Smooth muscle cell (in vitro differentiated cells): ENCODE data around the gene IBTK. TPM values are rescaled to one million over a fixed set of nuclear protein-coding genes. Genes with fewer than 3 reads are reported as not detected.

Experiments
- DNase-seq: peaks from one replicate; lab custom pipeline; 2025; ENCODE audit not compliant: unreplicated experiment; lab: John Stamatoyannopoulos, UW
- H2AFZ ChIP-seq: fragments of 200-600 bp; sonication (generic); 2 replicates; pipeline ENCODE4 v1.6.0; 2016; ENCODE audit warnings: antibody characterized with exemption, low read depth, mild to moderate bottlenecking
- H3F3A ChIP-seq: fragments of 200-600 bp; sonication (generic); 2 replicates; pipeline ENCODE4 v1.6.0; 2017; ENCODE audit warnings: antibody characterized with exemption, low read depth
- H3K27ac ChIP-seq: fragments of 200-600 bp; sonication (generic); 2 replicates; pipeline ENCODE4 v1.5.1; 2016; ENCODE audit warnings: low read depth, mild to moderate bottlenecking
- H3K27me3 ChIP-seq: fragments of 200-600 bp; sonication (generic); 2 replicates; pipeline ENCODE4 v1.6.1; 2016; ENCODE audit warnings: low read depth, mild to moderate bottlenecking
- H3K36me3 ChIP-seq: fragments of 200-600 bp; sonication (generic); 2 replicates; pipeline ENCODE4 v1.5.1; 2016; ENCODE audit warnings: low read depth
- H3K4me1 ChIP-seq: fragments of 200-600 bp; sonication (generic); 2 replicates; pipeline ENCODE4 v1.5.1; 2016; ENCODE audit warnings: low read depth
- H3K4me2 ChIP-seq: fragments of 200-600 bp; sonication (generic); 2 replicates; pipeline ENCODE4 v1.6.0; 2016; ENCODE audit warnings: mild to moderate bottlenecking
- H3K4me3 ChIP-seq: fragments of 200-600 bp; sonication (generic); 2 replicates; pipeline ENCODE4 v1.5.1; 2016; ENCODE audit warnings: mild to moderate bottlenecking
- H3K79me2 ChIP-seq: fragments of 200-600 bp; sonication (generic); 2 replicates; pipeline ENCODE4 v1.6.0; 2016; ENCODE audit warnings: low read depth, mild to moderate bottlenecking
- H3K9ac ChIP-seq: fragments of 200-600 bp; sonication (generic); 2 replicates; pipeline ENCODE4 v1.6.0; 2016; ENCODE audit warnings: low read depth
- H3K9me3 ChIP-seq: fragments of 200-600 bp; sonication (generic); replicated peaks from 2 replicates; pipeline ENCODE4 v1.5.1; 2016; ENCODE audit warnings: low read depth
- H4K20me1 ChIP-seq: fragments of 200-600 bp; sonication (generic); 2 replicates; pipeline ENCODE4 v1.6.0; 2016; ENCODE audit warnings: low read depth
- WGBS: methylation state at CpG from one replicate; pipeline ENCODE4 v1.1.7; 2016; ENCODE audit warnings: low lambda C conversion rate; 5-methylcytosine and 5-hydroxymethylcytosine counted together
- polyA plus RNA-seq: library from polyadenylated mRNA; unstranded; fragments of >200 nt; fragmentation: Nextera tagmentation; extraction: Ambion mirVana; gene quantifications from 2 replicates; pipeline ENCODE4 v1.2.1, GENCODE V29; 2016
- total RNA-seq: library from RNA; depleted of rRNA; stranded (reverse); fragments of >200 nt; gene quantifications from 2 replicates; pipeline ENCODE4 v1.2.3, GENCODE V29; 2014
- TF ChIP-seq, protein P1 (sequence below): fragments of 200-600 bp; sonication (generic); IDR thresholded peaks from 2 replicates; pipeline ENCODE4 v1.5.1; 2017; ENCODE audit warnings: borderline replicate concordance, mild to moderate bottlenecking, antibody characterized with exemption; ENCODE audit not compliant: insufficient read depth, poor library complexity, severe bottlenecking

Gene IBTK
- total and polyA plus RNA-seq, 2 experiments from 2014 or later, result 21.6 to 50.7 TPM

DNA sequence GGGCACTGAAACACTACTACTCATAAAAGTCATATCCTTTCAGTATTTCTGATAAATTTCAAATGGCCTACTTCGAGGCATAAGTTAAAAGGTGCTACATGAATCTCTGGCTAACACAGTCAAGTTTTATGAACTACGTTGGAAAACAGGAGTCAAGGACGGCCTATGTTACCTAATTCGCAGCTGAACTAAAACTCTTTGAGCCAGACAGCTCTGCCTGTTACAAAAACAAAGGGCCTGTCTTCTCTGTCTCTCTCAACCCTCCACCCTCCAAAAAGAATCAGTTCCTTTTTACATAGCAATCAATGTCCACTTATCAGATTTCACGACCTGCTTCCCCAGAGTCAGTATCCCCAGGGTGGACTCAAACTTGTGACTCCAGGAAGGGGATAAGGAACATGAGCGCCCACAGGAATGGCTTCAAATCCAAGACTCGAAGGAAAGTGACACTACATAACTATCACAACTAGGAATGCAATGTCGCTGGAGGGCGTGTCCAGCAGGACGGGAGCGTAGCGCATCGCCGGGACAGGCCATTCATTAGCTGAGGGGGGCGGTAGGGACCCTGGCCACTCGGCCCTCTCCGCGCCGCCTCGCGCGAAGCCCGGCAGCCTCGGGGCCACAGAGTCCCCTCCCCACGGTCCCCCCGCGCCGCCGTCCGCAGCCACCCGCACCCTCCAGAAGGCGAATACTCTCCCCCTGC is 591 bp downstream of the IBTK start:
- H2AFZ ChIP-seq, result peak overlapping the region; percentile 82
- TF ChIP-seq, protein P1, sequence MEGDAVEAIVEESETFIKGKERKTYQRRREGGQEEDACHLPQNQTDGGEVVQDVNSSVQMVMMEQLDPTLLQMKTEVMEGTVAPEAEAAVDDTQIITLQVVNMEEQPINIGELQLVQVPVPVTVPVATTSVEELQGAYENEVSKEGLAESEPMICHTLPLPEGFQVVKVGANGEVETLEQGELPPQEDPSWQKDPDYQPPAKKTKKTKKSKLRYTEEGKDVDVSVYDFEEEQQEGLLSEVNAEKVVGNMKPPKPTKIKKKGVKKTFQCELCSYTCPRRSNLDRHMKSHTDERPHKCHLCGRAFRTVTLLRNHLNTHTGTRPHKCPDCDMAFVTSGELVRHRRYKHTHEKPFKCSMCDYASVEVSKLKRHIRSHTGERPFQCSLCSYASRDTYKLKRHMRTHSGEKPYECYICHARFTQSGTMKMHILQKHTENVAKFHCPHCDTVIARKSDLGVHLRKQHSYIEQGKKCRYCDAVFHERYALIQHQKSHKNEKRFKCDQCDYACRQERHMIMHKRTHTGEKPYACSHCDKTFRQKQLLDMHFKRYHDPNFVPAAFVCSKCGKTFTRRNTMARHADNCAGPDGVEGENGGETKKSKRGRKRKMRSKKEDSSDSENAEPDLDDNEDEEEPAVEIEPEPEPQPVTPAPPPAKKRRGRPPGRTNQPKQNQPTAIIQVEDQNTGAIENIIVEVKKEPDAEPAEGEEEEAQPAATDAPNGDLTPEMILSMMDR, result no peak

GRCh38 chr6:82246370-82246769 is 1.2 kb downstream of the IBTK start:
- H3K4me1 ChIP-seq, result peaks cover 20% of the 10 kb centered on the region
- no peaks in the 10 kb centered on the region for H3K27me3 ChIP-seq
- peaks cover 29% of the 10 kb centered on the region for H4K20me1 ChIP-seq
- peaks cover 57% of the 10 kb centered on the region for H3K79me2 ChIP-seq
- peak overlapping the region; percentile 96 for H3K9ac ChIP-seq
- H3K4me3 ChIP-seq, result peak overlapping the region; percentile 69
- H3K36me3 ChIP-seq, result no peaks in the 10 kb centered on the region
- peak overlapping the region; percentile 85 for H3K4me2 ChIP-seq
- DNase-seq, result no peak
- H2AFZ ChIP-seq, result peak overlapping the region; percentile 82
- 85% methylated on average over 12 of the region's 12 CpGs for WGBS
- H3K9me3 ChIP-seq, result no peaks in the 10 kb centered on the region
- no peaks in the 10 kb centered on the region for H3F3A ChIP-seq
- H3K27ac ChIP-seq, result peak overlapping the region; percentile 95
- TF ChIP-seq, protein P1, result no peak

More for the DNA sequence above, 591 bp downstream of the IBTK start:
- Histone ChIP-seq H3K9me3 (no peaks in the 10 kb centered on the region), H3K4me3 (peak overlapping the region; percentile 69), H3K9ac (peak overlapping the region; percentile 96), H3K27ac (peak overlapping the region; percentile 95), H3K36me3 (no peaks in the 10 kb centered on the region), H3F3A (no peaks in the 10 kb centered on the region), H3K27me3 (no peaks in the 10 kb centered on the region), H3K4me2 (peak overlapping the region; percentile 85), H3K79me2 (peaks cover 51% of the 10 kb centered on the region), H3K4me1 (peaks cover 20% of the 10 kb centered on the region), H4K20me1 (peaks cover 23% of the 10 kb centered on the region)
- DNase-seq, result no peak
- 4% methylated on average over 24 of the region's 32 CpGs for WGBS

DNA sequence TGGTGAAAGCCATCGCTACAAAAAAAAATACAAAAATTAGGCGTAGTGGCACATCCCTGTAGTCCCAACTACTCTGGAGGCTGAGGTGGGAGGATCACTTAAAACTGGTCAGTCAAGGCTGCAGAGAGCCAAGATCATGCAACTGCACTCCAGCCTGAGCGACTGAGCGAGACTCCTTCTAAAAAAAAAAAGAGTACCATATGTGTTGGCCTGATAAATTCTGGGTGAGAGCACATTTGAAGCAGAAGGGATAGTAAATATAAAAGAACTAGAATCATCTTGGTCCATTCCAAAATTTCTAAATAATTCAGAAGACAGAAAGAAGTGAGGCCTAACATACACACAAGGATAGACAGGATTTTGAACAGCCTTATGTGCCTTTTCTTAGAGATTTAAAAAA is 2.2 kb downstream of the IBTK start:
- WGBS, result 93% methylated on average over 4 of the region's 4 CpGs
- peaks cover 39% of the 10 kb centered on the region for H4K20me1 ChIP-seq
- no peak overlapping the region for H3K9ac ChIP-seq

More for the DNA sequence above, 2.2 kb downstream of the IBTK start:
- Histone ChIP-seq H3K9me3 (no peaks in the 10 kb centered on the region), H3K4me2 (peak overlapping the region; percentile 85), H3K36me3 (no peaks in the 10 kb centered on the region), H3K27me3 (no peaks in the 10 kb centered on the region), H2AFZ (no peak overlapping the region), H3K27ac (peak overlapping the region; percentile 1), H3K4me1 (peaks cover 20% of the 10 kb centered on the region), H3F3A (no peaks in the 10 kb centered on the region), H3K4me3 (peak overlapping the region; percentile 69), H3K79me2 (peaks cover 67% of the 10 kb centered on the region)
- no peak for DNase-seq
- TF ChIP-seq, protein P1, result no peak
